DOHH2 (cell line): Measurements from ENCODE around the gene TYW1.
"Not testable (repeated sequence)": the region's sequence is repeated elsewhere in the genome, so short reads cannot be mapped to it uniquely, and the experiment has no call there.

Experiments used
- EZH2phosphoT487 ChIP-seq: fragments of 200-600 bp; sonication (generic); IDR thresholded peaks from 2 replicates; pipeline ENCODE4 v1.6.1; 2017; ENCODE audit warnings: borderline replicate concordance, mild to moderate bottlenecking, antibody characterized with exemption, low read length, moderate library complexity, mixed read lengths
- TF ChIP-seq, protein P1 (sequence below): fragments of 200-600 bp; sonication (generic); IDR thresholded peaks from one replicate; pipeline ENCODE4 v1.5.1; 2014; ENCODE audit warnings: antibody characterized with exemption, mild to moderate bottlenecking, low read depth, low read length; ENCODE audit not compliant: poor library complexity, severe bottlenecking

DNA sequence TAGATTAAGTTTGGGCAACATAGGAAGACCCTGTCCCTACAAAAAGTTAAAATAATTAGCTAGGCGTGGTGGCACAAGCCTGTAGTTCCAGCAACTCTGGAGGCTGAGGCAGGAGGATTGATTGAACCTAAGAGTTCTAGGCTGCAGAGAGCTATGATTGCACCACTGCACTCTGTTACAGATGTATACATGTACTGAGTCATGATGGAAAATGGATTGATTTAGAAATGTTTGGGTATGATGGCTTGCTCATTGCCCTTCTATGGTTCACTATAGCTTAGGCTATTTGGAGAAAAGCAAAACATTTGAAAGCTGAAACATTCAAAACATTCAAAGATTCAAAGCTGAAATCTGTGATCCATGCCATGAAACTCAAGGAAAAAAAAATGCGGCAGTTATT is 17.6 kb upstream of the TYW1 start:
- not testable (repeated sequence) for TF ChIP-seq EZH2phosphoT487
- TF ChIP-seq, protein P1, sequence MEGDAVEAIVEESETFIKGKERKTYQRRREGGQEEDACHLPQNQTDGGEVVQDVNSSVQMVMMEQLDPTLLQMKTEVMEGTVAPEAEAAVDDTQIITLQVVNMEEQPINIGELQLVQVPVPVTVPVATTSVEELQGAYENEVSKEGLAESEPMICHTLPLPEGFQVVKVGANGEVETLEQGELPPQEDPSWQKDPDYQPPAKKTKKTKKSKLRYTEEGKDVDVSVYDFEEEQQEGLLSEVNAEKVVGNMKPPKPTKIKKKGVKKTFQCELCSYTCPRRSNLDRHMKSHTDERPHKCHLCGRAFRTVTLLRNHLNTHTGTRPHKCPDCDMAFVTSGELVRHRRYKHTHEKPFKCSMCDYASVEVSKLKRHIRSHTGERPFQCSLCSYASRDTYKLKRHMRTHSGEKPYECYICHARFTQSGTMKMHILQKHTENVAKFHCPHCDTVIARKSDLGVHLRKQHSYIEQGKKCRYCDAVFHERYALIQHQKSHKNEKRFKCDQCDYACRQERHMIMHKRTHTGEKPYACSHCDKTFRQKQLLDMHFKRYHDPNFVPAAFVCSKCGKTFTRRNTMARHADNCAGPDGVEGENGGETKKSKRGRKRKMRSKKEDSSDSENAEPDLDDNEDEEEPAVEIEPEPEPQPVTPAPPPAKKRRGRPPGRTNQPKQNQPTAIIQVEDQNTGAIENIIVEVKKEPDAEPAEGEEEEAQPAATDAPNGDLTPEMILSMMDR = not testable (repeated sequence)
